ENCODE data around the gene ZEB1.
A peak's percentile ranks its signal among the peaks of the same experiment; 100 is the strongest.
"Not testable (repeated sequence)": the region's sequence is repeated elsewhere in the genome, so short reads cannot be mapped to it uniquely, and the experiment has no call there.

The ZEB1 gene

GRCh38 chr10:31404640-31405039 is 85.6 kb downstream of the ZEB1 start:
- no peak overlapping the region for H3K4me3 Mint-ChIP-seq
- peaks cover 38% of the 10 kb centered on the region for H3K4me1 Mint-ChIP-seq (ENCODE audit: low read depth)
- no peaks in the 10 kb centered on the region for H3K27me3 Mint-ChIP-seq
- H3K36me3 Mint-ChIP-seq: peaks cover 12% of the 10 kb centered on the region
- no peaks in the 10 kb centered on the region for H3K9me3 Mint-ChIP-seq (ENCODE audit: low read depth)
- H3K27ac Mint-ChIP-seq: no peak overlapping the region

GRCh38 chr10:31405829-31406228 is 86.8 kb downstream of the ZEB1 start:
- Mint-ChIP-seq H3K27ac (peak overlapping the region; percentile 41), H3K36me3 (peaks cover 20% of the 10 kb centered on the region), H3K4me3 (peak overlapping the region; percentile 13), H3K4me1 (ENCODE audit: low read depth) (peaks cover 34% of the 10 kb centered on the region)
- H3K27me3 Mint-ChIP-seq; H3K9me3 Mint-ChIP-seq (ENCODE audit: low read depth): not testable (repeated sequence)

GRCh38 chr10:31412397-31412796 is 93.4 kb downstream of the ZEB1 start:
- H3K9me3 Mint-ChIP-seq (ENCODE audit: low read depth); H3K27ac Mint-ChIP-seq; H3K4me3 Mint-ChIP-seq; H3K27me3 Mint-ChIP-seq: not testable (repeated sequence)
- Mint-ChIP-seq H3K4me1 (ENCODE audit: low read depth) (peaks cover 32% of the 10 kb centered on the region), H3K36me3 (peaks cover 16% of the 10 kb centered on the region)

GRCh38 chr10:31413325-31413724 is 94.3 kb downstream of the ZEB1 start:
- peaks cover 40% of the 10 kb centered on the region for H3K4me1 Mint-ChIP-seq (ENCODE audit: low read depth)
- no peak overlapping the region for H3K4me3 Mint-ChIP-seq
- H3K9me3 Mint-ChIP-seq (ENCODE audit: low read depth): no peaks in the 10 kb centered on the region
- H3K27me3 Mint-ChIP-seq: no peaks in the 10 kb centered on the region
- peaks cover 18% of the 10 kb centered on the region for H3K36me3 Mint-ChIP-seq
- no peak overlapping the region for H3K27ac Mint-ChIP-seq

GRCh38 chr10:31418481-31418880 is 99.5 kb downstream of the ZEB1 start:
- Mint-ChIP-seq H3K27ac (no peak overlapping the region), H3K4me1 (ENCODE audit: low read depth) (peaks cover 71% of the 10 kb centered on the region), H3K4me3 (no peak overlapping the region)

GRCh38 chr10:31419394-31420063 is 100.5 kb downstream of the ZEB1 start:
- H3K36me3 Mint-ChIP-seq: peaks cover 27% of the 10 kb centered on the region
- no peaks in the 10 kb centered on the region for H3K9me3 Mint-ChIP-seq (ENCODE audit: low read depth)
- peaks cover 76% of the 10 kb centered on the region for H3K4me1 Mint-ChIP-seq (ENCODE audit: low read depth)
- H3K27me3 Mint-ChIP-seq: no peaks in the 10 kb centered on the region
- no peak overlapping the region for H3K4me3 Mint-ChIP-seq
- H3K27ac Mint-ChIP-seq: no peak overlapping the region

More at GRCh38 chr10:31418481-31418880, 99.5 kb downstream of the ZEB1 start:
- H3K27me3 Mint-ChIP-seq: no peaks in the 10 kb centered on the region
- no peaks in the 10 kb centered on the region for H3K9me3 Mint-ChIP-seq (ENCODE audit: low read depth)
- peaks cover 27% of the 10 kb centered on the region for H3K36me3 Mint-ChIP-seq

GRCh38 chr10:31421322-31421721 is 102.3 kb downstream of the ZEB1 start:
- H3K27ac Mint-ChIP-seq: no peak overlapping the region
- peaks cover 86% of the 10 kb centered on the region for H3K4me1 Mint-ChIP-seq (ENCODE audit: low read depth)

GRCh38 chr10:31422634-31423033 is 103.6 kb downstream of the ZEB1 start:
- peaks cover 28% of the 10 kb centered on the region for H3K36me3 Mint-ChIP-seq
- H3K9me3 Mint-ChIP-seq (ENCODE audit: low read depth): no peaks in the 10 kb centered on the region
- H3K4me3 Mint-ChIP-seq: no peak overlapping the region
- H3K4me1 Mint-ChIP-seq (ENCODE audit: low read depth): peaks cover 82% of the 10 kb centered on the region
- H3K27ac Mint-ChIP-seq: no peak overlapping the region
- no peaks in the 10 kb centered on the region for H3K27me3 Mint-ChIP-seq

More at GRCh38 chr10:31421322-31421721, 102.3 kb downstream of the ZEB1 start:
- peaks cover 28% of the 10 kb centered on the region for H3K36me3 Mint-ChIP-seq
- H3K4me3 Mint-ChIP-seq: no peak overlapping the region
- no peaks in the 10 kb centered on the region for H3K27me3 Mint-ChIP-seq
- H3K9me3 Mint-ChIP-seq (ENCODE audit: low read depth): no peaks in the 10 kb centered on the region

- Mint-ChIP-seq H3K27ac (no peak overlapping the region), H3K4me1 (ENCODE audit: low read depth) (peaks cover 83% of the 10 kb centered on the region), H3K4me3 (no peak overlapping the region)
Measured at GRCh38 chr10:31424473-31424872, 105.5 kb downstream of the ZEB1 start.

GRCh38 chr10:31426401-31426800 is 107.4 kb downstream of the ZEB1 start:
- peaks cover 65% of the 10 kb centered on the region for H3K4me1 Mint-ChIP-seq (ENCODE audit: low read depth)

More at GRCh38 chr10:31424473-31424872, 105.5 kb downstream of the ZEB1 start:
- no peaks in the 10 kb centered on the region for H3K27me3 Mint-ChIP-seq
- H3K9me3 Mint-ChIP-seq (ENCODE audit: low read depth): no peaks in the 10 kb centered on the region
- H3K36me3 Mint-ChIP-seq: peaks cover 29% of the 10 kb centered on the region

GRCh38 chr10:31427334-31427733 is 108.3 kb downstream of the ZEB1 start:
- not testable (repeated sequence) for H3K9me3 Mint-ChIP-seq (ENCODE audit: low read depth); H3K27ac Mint-ChIP-seq; H3K27me3 Mint-ChIP-seq; H3K4me3 Mint-ChIP-seq
- Mint-ChIP-seq H3K36me3 (peaks cover 12% of the 10 kb centered on the region), H3K4me1 (ENCODE audit: low read depth) (peaks cover 61% of the 10 kb centered on the region)

More at GRCh38 chr10:31426401-31426800, 107.4 kb downstream of the ZEB1 start:
- H3K9me3 Mint-ChIP-seq (ENCODE audit: low read depth): no peaks in the 10 kb centered on the region
- H3K27ac Mint-ChIP-seq: no peak overlapping the region
- H3K4me3 Mint-ChIP-seq: no peak overlapping the region
- H3K27me3 Mint-ChIP-seq: no peaks in the 10 kb centered on the region
- peaks cover 16% of the 10 kb centered on the region for H3K36me3 Mint-ChIP-seq

- Mint-ChIP-seq H3K36me3 (peaks cover 12% of the 10 kb centered on the region), H3K4me1 (ENCODE audit: low read depth) (peaks cover 55% of the 10 kb centered on the region), H3K27ac (peak overlapping the region; percentile 54)
- not testable (repeated sequence) for H3K9me3 Mint-ChIP-seq (ENCODE audit: low read depth); H3K4me3 Mint-ChIP-seq; H3K27me3 Mint-ChIP-seq
Measured at GRCh38 chr10:31428499-31428898, 109.5 kb downstream of the ZEB1 start.

GRCh38 chr10:31431021-31431420 is 112.0 kb downstream of the ZEB1 start:
- H3K4me1 Mint-ChIP-seq (ENCODE audit: low read depth): peaks cover 37% of the 10 kb centered on the region
- H3K27ac Mint-ChIP-seq: no peak overlapping the region
- H3K4me3 Mint-ChIP-seq: no peak overlapping the region
- H3K27me3 Mint-ChIP-seq: no peaks in the 10 kb centered on the region
- no peaks in the 10 kb centered on the region for H3K9me3 Mint-ChIP-seq (ENCODE audit: low read depth)
- H3K36me3 Mint-ChIP-seq: peaks cover 15% of the 10 kb centered on the region

- Mint-ChIP-seq H3K4me1 (ENCODE audit: low read depth) (peaks cover 10% of the 10 kb centered on the region), H3K27ac (no peak overlapping the region), H3K4me3 (no peak overlapping the region), H3K9me3 (ENCODE audit: low read depth) (peaks cover 14% of the 10 kb centered on the region), H3K27me3 (no peaks in the 10 kb centered on the region), H3K36me3 (peaks cover 28% of the 10 kb centered on the region)
Measured at GRCh38 chr10:31437959-31438358, 118.9 kb downstream of the ZEB1 start.

- H3K27ac Mint-ChIP-seq: no peak overlapping the region
- H3K36me3 Mint-ChIP-seq: peaks cover 30% of the 10 kb centered on the region
- no peak overlapping the region for H3K4me3 Mint-ChIP-seq
Measured at GRCh38 chr10:31451766-31452165, 132.8 kb downstream of the ZEB1 start.

GRCh38 chr10:31456468-31456867 is 137.5 kb downstream of the ZEB1 start:
- H3K4me3 Mint-ChIP-seq: no peak overlapping the region
- H3K36me3 Mint-ChIP-seq: peaks cover 35% of the 10 kb centered on the region
- peaks cover 11% of the 10 kb centered on the region for H3K9me3 Mint-ChIP-seq (ENCODE audit: low read depth)
- no peak overlapping the region for H3K27ac Mint-ChIP-seq
- H3K27me3 Mint-ChIP-seq: no peaks in the 10 kb centered on the region
- peaks cover 18% of the 10 kb centered on the region for H3K4me1 Mint-ChIP-seq (ENCODE audit: low read depth)

More at GRCh38 chr10:31451766-31452165, 132.8 kb downstream of the ZEB1 start:
- Mint-ChIP-seq H3K9me3 (ENCODE audit: low read depth) (peaks cover 3% of the 10 kb centered on the region), H3K27me3 (no peaks in the 10 kb centered on the region), H3K4me1 (ENCODE audit: low read depth) (peaks cover 23% of the 10 kb centered on the region)

All from activated naive CD8-positive, alpha-beta T cell (primary cell).